ENCODE data around the gene WIPF1. TPM values are rescaled to one million over a fixed set of nuclear protein-coding genes. Genes with fewer than 3 reads are reported as not detected.

WIPF1 gene
- total RNA-seq, 2 donors from 2014 or later: 7.2 to 19.0 TPM

DNA sequence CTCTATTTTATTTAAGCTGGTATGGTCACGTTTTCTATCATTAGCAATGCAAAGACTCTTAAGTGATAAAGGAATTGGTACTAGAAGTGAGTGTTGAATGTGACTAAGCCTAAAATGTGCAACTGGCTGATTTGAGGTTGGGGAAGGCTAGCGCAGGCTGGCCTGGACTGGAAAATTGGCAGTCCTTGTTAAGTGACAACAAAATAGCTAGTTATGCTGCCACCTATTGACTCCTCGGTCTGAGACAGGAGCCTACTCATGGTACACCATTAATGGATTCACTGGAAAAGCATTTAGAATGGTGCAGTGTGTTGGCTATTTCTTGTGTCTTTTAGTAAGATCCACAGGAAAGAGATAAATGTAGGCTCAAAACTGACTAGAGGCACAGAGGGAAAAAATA is 5.7 kb upstream of the WIPF1 start:
- intact Hi-C loops (cut with DNase I): loop anchor here (10.0 kb wide), 1 partner anchor 118 kb away; the partner anchor contains the start of gene GPR155
- DNase-seq (ENCODE audit: low spot score): peak; percentile 55
- WGBS: 40% methylated on average over 3 of the region's 3 CpGs
- Histone ChIP-seq H3K4me3 (no peak overlapping the region), H3K27ac (no peak overlapping the region), H3K36me3 (no peaks in the 10 kb centered on the region), H3K27me3 (replicated peaks; ENCODE audit: insufficient read depth) (no peaks in the 10 kb centered on the region), H3K4me1 (replicated peaks) (peaks cover 8% of the 10 kb centered on the region), H3K9me3 (no peaks in the 10 kb centered on the region)
- TF ChIP-seq POLR2AphosphoS5 (IDR thresholded peaks at IDR 0.05): no peak
- TF ChIP-seq, protein P1, sequence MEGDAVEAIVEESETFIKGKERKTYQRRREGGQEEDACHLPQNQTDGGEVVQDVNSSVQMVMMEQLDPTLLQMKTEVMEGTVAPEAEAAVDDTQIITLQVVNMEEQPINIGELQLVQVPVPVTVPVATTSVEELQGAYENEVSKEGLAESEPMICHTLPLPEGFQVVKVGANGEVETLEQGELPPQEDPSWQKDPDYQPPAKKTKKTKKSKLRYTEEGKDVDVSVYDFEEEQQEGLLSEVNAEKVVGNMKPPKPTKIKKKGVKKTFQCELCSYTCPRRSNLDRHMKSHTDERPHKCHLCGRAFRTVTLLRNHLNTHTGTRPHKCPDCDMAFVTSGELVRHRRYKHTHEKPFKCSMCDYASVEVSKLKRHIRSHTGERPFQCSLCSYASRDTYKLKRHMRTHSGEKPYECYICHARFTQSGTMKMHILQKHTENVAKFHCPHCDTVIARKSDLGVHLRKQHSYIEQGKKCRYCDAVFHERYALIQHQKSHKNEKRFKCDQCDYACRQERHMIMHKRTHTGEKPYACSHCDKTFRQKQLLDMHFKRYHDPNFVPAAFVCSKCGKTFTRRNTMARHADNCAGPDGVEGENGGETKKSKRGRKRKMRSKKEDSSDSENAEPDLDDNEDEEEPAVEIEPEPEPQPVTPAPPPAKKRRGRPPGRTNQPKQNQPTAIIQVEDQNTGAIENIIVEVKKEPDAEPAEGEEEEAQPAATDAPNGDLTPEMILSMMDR (IDR thresholded peaks at IDR 0.05): peak in 2 of 4 experiments; percentile 39 to 58
- TF ChIP-seq POLR2A (IDR thresholded peaks at IDR 0.05): no peak

DNA sequence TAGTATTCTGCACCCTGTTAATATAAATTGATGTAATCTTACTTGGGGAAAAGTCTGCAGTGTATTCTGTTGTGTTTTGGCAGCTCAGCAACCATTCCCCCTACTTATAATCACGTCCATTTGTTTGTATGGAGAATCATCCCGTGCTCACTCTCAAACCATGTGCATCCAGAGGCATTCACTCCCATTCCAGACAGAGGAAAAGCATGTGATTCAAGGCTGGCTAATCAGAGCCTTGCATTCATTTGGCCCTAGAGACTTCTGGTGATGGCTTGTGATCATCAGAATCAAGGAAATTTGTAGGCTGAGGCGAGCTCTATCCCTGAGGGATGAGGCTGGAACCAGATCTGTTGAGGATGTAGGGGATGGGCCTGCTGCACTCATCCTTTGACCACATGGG is 5.1 kb upstream of the WIPF1 start:
- WGBS: 83% methylated on average over 3 of the region's 3 CpGs
- DNase-seq (ENCODE audit: low spot score): no peak
- peaks cover 3% of the 10 kb centered on the region for H3K4me1 ChIP-seq (replicated peaks)
- no peaks in the 10 kb centered on the region for H3K9me3 ChIP-seq
- intact Hi-C loops (cut with DNase I): loop anchor here (10.0 kb wide), 1 partner anchor 118 kb away; the partner anchor contains the start of gene GPR155
- no peaks in the 10 kb centered on the region for H3K27me3 ChIP-seq (replicated peaks; ENCODE audit: insufficient read depth)
- no peak overlapping the region for H3K27ac ChIP-seq
- no peak overlapping the region for H3K4me3 ChIP-seq
- no peaks in the 10 kb centered on the region for H3K36me3 ChIP-seq
- TF ChIP-seq POLR2A (IDR thresholded peaks at IDR 0.05) (no peak), POLR2AphosphoS5 (IDR thresholded peaks at IDR 0.05) (no peak)
- TF ChIP-seq, protein P1 (IDR thresholded peaks at IDR 0.05): no peak

DNA sequence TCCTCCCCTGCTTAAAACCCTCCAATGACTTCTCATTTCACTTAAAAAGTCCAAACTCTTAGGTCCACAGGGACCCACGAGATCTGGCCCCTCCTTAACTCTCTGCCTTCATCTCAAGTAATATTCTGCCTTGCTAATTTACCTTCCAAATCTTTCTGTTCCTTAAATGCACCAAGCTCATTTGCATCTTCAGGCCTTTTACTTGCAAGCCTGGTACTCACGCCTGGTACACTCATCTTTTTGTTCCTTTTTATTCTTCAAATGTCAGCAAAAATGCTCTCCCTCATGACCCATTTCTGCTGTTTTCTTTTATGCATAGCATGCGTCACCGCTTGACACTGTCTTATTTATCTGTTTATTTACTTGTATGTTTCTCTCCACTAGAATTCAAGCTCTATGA is 2.7 kb upstream of the WIPF1 start:
- intact Hi-C loops (cut with DNase I): loop anchor here (10.0 kb wide), 1 partner anchor 116 kb away; the partner anchor contains the start of gene GPR155
- H3K27me3 ChIP-seq (replicated peaks; ENCODE audit: insufficient read depth): no peaks in the 10 kb centered on the region
- 94% methylated on average over 4 of the region's 4 CpGs for WGBS
- no peak overlapping the region for H3K27ac ChIP-seq
- H3K4me1 ChIP-seq (replicated peaks): no peaks in the 10 kb centered on the region
- H3K36me3 ChIP-seq: no peaks in the 10 kb centered on the region
- H3K9me3 ChIP-seq: no peaks in the 10 kb centered on the region
- H3K4me3 ChIP-seq: no peak overlapping the region
- no peak for DNase-seq (ENCODE audit: low spot score)
- TF ChIP-seq, protein P1 (IDR thresholded peaks at IDR 0.05): no peak
- TF ChIP-seq POLR2AphosphoS5 (IDR thresholded peaks at IDR 0.05) (no peak), POLR2A (IDR thresholded peaks at IDR 0.05) (no peak)

DNA sequence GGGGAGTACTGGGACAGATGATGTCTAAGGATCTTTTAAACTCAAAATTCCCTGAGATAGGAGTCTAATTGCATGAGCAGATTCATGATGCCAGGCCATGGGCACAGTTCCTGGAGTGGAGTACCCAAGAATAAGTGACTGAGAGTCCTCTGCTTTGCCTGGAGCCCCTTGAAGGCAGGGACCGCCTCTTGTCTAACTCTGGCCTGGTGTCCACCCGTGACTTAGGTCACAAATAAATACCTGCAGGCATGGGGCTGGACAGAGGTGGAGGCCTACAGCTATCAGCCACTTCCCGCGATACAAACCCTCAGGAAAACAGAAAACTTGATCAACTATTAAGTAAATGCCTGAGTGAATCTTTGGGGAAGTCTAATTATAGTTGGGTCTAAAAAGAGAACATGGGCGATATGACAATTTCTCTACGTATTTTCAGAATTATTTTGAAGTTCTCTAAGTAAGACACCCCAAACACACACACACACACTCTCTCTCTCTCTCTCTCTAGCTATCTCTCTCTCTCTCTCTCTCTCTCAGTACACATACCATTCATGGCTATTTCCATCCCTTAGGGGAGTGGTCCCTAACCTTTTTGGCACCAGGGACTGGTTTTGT is 1.8 kb upstream of the WIPF1 start:
- Histone ChIP-seq H3K9me3 (no peaks in the 10 kb centered on the region), H3K27me3 (replicated peaks; ENCODE audit: insufficient read depth) (no peaks in the 10 kb centered on the region), H3K4me3 (no peak overlapping the region), H3K27ac (no peak overlapping the region), H3K4me1 (replicated peaks) (no peaks in the 10 kb centered on the region), H3K36me3 (no peaks in the 10 kb centered on the region)
- no peak for DNase-seq (ENCODE audit: low spot score)
- TF ChIP-seq POLR2AphosphoS5 (IDR thresholded peaks at IDR 0.05) (no peak), POLR2A (IDR thresholded peaks at IDR 0.05) (no peak)
- TF ChIP-seq, protein P1 (IDR thresholded peaks at IDR 0.05): no peak
- intact Hi-C loops (cut with DNase I): no loop called here
- WGBS: 97% methylated on average over 6 of the region's 6 CpGs

DNA sequence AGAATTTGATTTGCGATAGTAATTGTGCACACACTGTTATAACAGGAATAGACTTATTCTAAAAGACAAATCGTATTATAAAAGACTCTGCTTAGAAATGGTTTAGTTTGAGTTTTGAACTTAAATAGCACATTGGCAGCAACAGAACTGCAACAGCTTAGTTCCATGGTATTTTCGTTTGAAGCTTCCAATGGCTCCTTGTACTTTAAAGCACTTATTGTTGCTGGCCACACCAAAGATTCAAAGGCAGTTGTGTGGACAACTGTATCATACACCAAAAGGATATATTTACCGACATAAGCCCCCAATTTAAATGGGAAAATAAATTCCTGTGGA is 627 bp downstream of the WIPF1 start:
- intact Hi-C loops (cut with DNase I): no loop called here
- Histone ChIP-seq H3K4me1 (replicated peaks) (no peaks in the 10 kb centered on the region), H3K27me3 (replicated peaks; ENCODE audit: insufficient read depth) (no peaks in the 10 kb centered on the region), H3K36me3 (no peaks in the 10 kb centered on the region), H3K9me3 (no peaks in the 10 kb centered on the region), H3K4me3 (peak overlapping the region in 1 of 2 donors; percentile 4), H3K27ac (peak overlapping the region in 1 of 2 donors; percentile 25)
- DNase-seq (ENCODE audit: low spot score): no peak
- WGBS: 76% methylated on average over 4 of the region's 4 CpGs
- no peak for TF ChIP-seq POLR2AphosphoS5 (IDR thresholded peaks at IDR 0.05)
- no peak for TF ChIP-seq POLR2A (IDR thresholded peaks at IDR 0.05)
- TF ChIP-seq, protein P1 (IDR thresholded peaks at IDR 0.05): no peak
